K562 (cell line): ENCODE results near the gene KCP. TPM values are rescaled to one million over a fixed set of nuclear protein-coding genes. Genes with fewer than 3 reads are reported as not detected.
A peak's percentile ranks its signal among the peaks of the same experiment; 100 is the strongest.

Experiments
- ATAC-seq: fragments of 200-7000 bp; cut with Tn5 transposase; 3 replicates; pipeline ENCODE4 v1.9.1; 2020; ENCODE audit warnings: moderate library complexity
- BruUV-seq: library from RNA; stranded (reverse); fragments of 400-500 nt; replicated peaks from 2 replicates; lab custom pipeline; 2021; lab: Mats Ljungman, UMichigan
- CTCF ChIA-PET: fragments of 300-600 bp; formaldehyde crosslinking; extraction: SDS; loops from one replicate; lab custom pipeline; 2021; ENCODE audit warnings: low intra/inter-chr PET ratio; lab: Yijun Ruan, JAX
- POLR2A ChIA-PET: fragments of 300-600, 350-650 bp; sonication (Branson Sonifier 250); formaldehyde crosslinking; extraction: SDS; loops from one replicate; lab custom pipeline; 2021; ENCODE audit warnings: antibody characterized with exemption, inconsistent platforms; lab: Yijun Ruan, JAX
- DNase-seq, 4 experiments: peaks; one replicate each; pipeline versions ENCODE4 v3.0.0 to v3.0.0-alpha.2; 2011 to 2018; ENCODE audit warnings: low spot score in 3 of 4, mixed read lengths in 3 of 4; ENCODE audit errors: extremely low read depth in 1 of 4
- FAIRE-seq: peaks from 2 replicates; lab custom pipeline; 2011; peaks lifted over from hg19 to GRCh38; lab: Jason Lieb, UNC
- H2AFZ ChIP-seq: 2 replicates; pipeline ENCODE4 v1.6.0; 2011; ENCODE audit warnings: low read depth, low read length, control low read depth, inconsistent platforms
- H3K27ac ChIP-seq: fragments of 200-600 bp; 3 replicates; pipeline ENCODE4 v1.8.0; 2011; ENCODE audit warnings: low read depth, mild to moderate bottlenecking, control low read depth, inconsistent platforms, low read length, moderate library complexity, mixed read lengths; ENCODE audit errors: extremely low read depth
- H3K27me3 ChIP-seq, 2 experiments: fragments of 300-600 bp in 1 of 2; 2 replicates in 1 of 2; 3 replicates in 1 of 2; pipeline versions ENCODE4 v1.6.0 to v1.8.0; 2011; ENCODE audit warnings: inconsistent platforms in 2 of 2, low read length in 2 of 2, mild to moderate bottlenecking in 1 of 2, mixed read lengths in 1 of 2, moderate library complexity in 1 of 2; ENCODE audit not compliant: control insufficient read depth in 2 of 2, insufficient read depth in 2 of 2
- H3K36me3 ChIP-seq: fragments of 300-600 bp; 3 replicates; pipeline ENCODE4 v1.8.0; 2011; ENCODE audit warnings: mild to moderate bottlenecking, low read length, inconsistent platforms; ENCODE audit not compliant: control insufficient read depth, insufficient read depth
- H3K4me1 ChIP-seq, 2 experiments: fragments of 200-600 bp in 1 of 2; replicated peaks in 1 of 2; 2 replicates in 1 of 2; 3 replicates in 1 of 2; pipeline versions ENCODE4 v1.5.1 to v1.8.0; 2011; ENCODE audit warnings: inconsistent platforms in 2 of 2, low read length in 2 of 2, mild to moderate bottlenecking in 1 of 2, mixed read lengths in 1 of 2, moderate library complexity in 1 of 2; ENCODE audit not compliant: control insufficient read depth in 2 of 2, insufficient read depth in 2 of 2
- H3K4me2 ChIP-seq: 2 replicates; pipeline ENCODE4 v1.6.1; 2011; ENCODE audit warnings: low read length, control low read depth, inconsistent platforms, mixed read lengths; ENCODE audit not compliant: insufficient read depth
- H3K4me3 ChIP-seq: fragments of 200-600 bp; sonication (generic), shearing (Covaris generic); 2 replicates; pipeline ENCODE4 v1.5.1; 2016; ENCODE audit warnings: control low read depth, inconsistent platforms
- H3K79me2 ChIP-seq: fragments of 200-600 bp; 3 replicates; pipeline ENCODE4 v1.8.0; 2011; ENCODE audit warnings: low read length, inconsistent platforms; ENCODE audit not compliant: control insufficient read depth, insufficient read depth
- H3K9ac ChIP-seq, 2 experiments: 2 replicates each; pipeline versions ENCODE4 v1.6.0 to v1.6.1; 2011; ENCODE audit warnings: low read depth in 2 of 2, low read length in 2 of 2, control low read depth in 1 of 2, inconsistent platforms in 1 of 2, mild to moderate bottlenecking in 1 of 2, mixed read lengths in 1 of 2; ENCODE audit not compliant: insufficient read depth in 1 of 2
- H3K9me1 ChIP-seq: one replicate; pipeline ENCODE4 v1.6.0; 2011; ENCODE audit warnings: inconsistent platforms, mild to moderate bottlenecking, low read length, moderate library complexity; ENCODE audit not compliant: control insufficient read depth, insufficient read depth
- H3K9me3 ChIP-seq: replicated peaks from 2 replicates; pipeline ENCODE4 v1.5.1; 2011; ENCODE audit warnings: low read depth, low read length, inconsistent platforms; ENCODE audit not compliant: control insufficient read depth, insufficient read depth
- H4K20me1 ChIP-seq: replicated peaks from 2 replicates; pipeline ENCODE4 v1.6.1; 2011; ENCODE audit warnings: low read length, inconsistent platforms, mixed read lengths; ENCODE audit not compliant: control insufficient read depth, insufficient read depth
- E2F3 ChIP-seq: fragments of 250-450 bp; sonication (Bioruptor Pico); IDR thresholded peaks from 2 replicates; pipeline ENCODE4 v1.4.0; 2020; ENCODE audit warnings: mild to moderate bottlenecking
- HMGN3 ChIP-seq: IDR thresholded peaks from 2 replicates; pipeline ENCODE4 v1.6.1; 2011; ENCODE audit warnings: borderline replicate concordance, low read depth, mild to moderate bottlenecking, mixed read lengths, low read length; ENCODE audit not compliant: insufficient read length; ENCODE audit errors: extremely low read depth
- KLF13 ChIP-seq: fragments of 450-650 bp; IDR thresholded peaks from 2 replicates; pipeline ENCODE4 v1.6.1; 2016; ENCODE audit warnings: missing genetic modification characterization, low read depth, mild to moderate bottlenecking, missing compliant biosample characterization, moderate library complexity, borderline replicate concordance
- NFE2 ChIP-seq: IDR thresholded peaks from 2 replicates; pipeline ENCODE4 v1.6.1; 2014; ENCODE audit warnings: antibody characterized with exemption, low read depth
- PATZ1 ChIP-seq: fragments of 250-450 bp; sonication (Bioruptor Pico); IDR thresholded peaks from 2 replicates; pipeline ENCODE4 v1.5.0; 2020; ENCODE audit warnings: mild to moderate bottlenecking, borderline replicate concordance
- SIRT6 ChIP-seq: IDR thresholded peaks from one replicate; pipeline ENCODE4 v1.6.1; 2012; ENCODE audit warnings: low read depth, mild to moderate bottlenecking, control low read depth, inconsistent platforms, low read length, moderate library complexity
- SIX5 ChIP-seq, 2 experiments: IDR thresholded peaks; 2 replicates each; pipeline ENCODE4 v1.6.1; 2011; ENCODE audit warnings: low read length in 2 of 2, borderline replicate concordance in 1 of 2, low read depth in 1 of 2, mild to moderate bottlenecking in 1 of 2, moderate library complexity in 1 of 2; ENCODE audit not compliant: insufficient read depth in 1 of 2
- TOE1 ChIP-seq, 2 experiments: fragments of 450-650 bp in 1 of 2; sonication (generic) in 1 of 2; formaldehyde crosslinking in 1 of 2; IDR thresholded peaks; 2 replicates each; pipeline versions ENCODE4 v1.7.1 to v1.8.0; 2016 to 2022; ENCODE audit warnings: borderline replicate concordance in 2 of 2, mild to moderate bottlenecking in 2 of 2, antibody characterized with exemption in 1 of 2, inconsistent platforms in 1 of 2, low read depth in 1 of 2, missing genetic modification reagents in 1 of 2, moderate library complexity in 1 of 2
- TRIM28 ChIP-seq: fragments of 450-650 bp; IDR thresholded peaks from 2 replicates; pipeline ENCODE4 v1.6.1; 2017
- ZNF395 ChIP-seq: fragments of 200-800 bp; sonication (Bioruptor generic); IDR thresholded peaks from 2 replicates; pipeline ENCODE4 v1.6.1; 2017; ENCODE audit warnings: missing genetic modification characterization, missing compliant biosample characterization
- ZNF766 ChIP-seq: fragments of 200-800 bp; sonication (Bioruptor generic); conservative IDR thresholded peaks from 2 replicates; pipeline ENCODE4 v1.6.1; 2016; ENCODE audit warnings: missing genetic modification characterization, missing compliant biosample characterization
- WGBS: fragments of 100-300 bp; shearing (Covaris generic); methylation state at CpG from one replicate; pipeline ENCODE4 v1.1.6; 2016; ENCODE audit warnings: low coverage, mixed read lengths; ENCODE audit not compliant: insufficient coverage; ENCODE audit errors: missing lambda C conversion rate; 5-methylcytosine and 5-hydroxymethylcytosine counted together
- in situ Hi-C: fragments of 300-500 bp; cut with MboI; formaldehyde crosslinking; loops from 4 replicates; pipeline ENCODE4 v1.15.0; 2018; ENCODE audit warnings: inconsistent platforms, mixed read lengths
- intact Hi-C: fragments of 100-400 bp; cut with micrococcal nuclease; formaldehyde crosslinking; loops from 2 replicates; pipeline ENCODE4 v1.14.2; 2022
- polyA plus RNA-seq, 8 experiments: library from polyadenylated mRNA; depleted of rRNA in 4 of 8; stranded (reverse) in 5 of 8; unstranded in 3 of 8; fragments of >200 nt; fragmentation: Nextera tagmentation in 2 of 8; fragmentation: Illumina TruSeq in 1 of 8; extraction: Ambion mirVana in 2 of 8; extraction: Trizol in 1 of 8; gene quantifications; 2 replicates each; pipeline versions ENCODE4 v1.2.1 to v1.2.3, GENCODE V29; 2011 to 2014; ENCODE audit warnings: inconsistent platforms in 1 of 8, missing spikeins in 1 of 8
- total RNA-seq, 7 experiments: library from RNA; depleted of rRNA in 6 of 7; stranded (reverse); fragments of >200 nt in 6 of 7; fragmentation: Illumina TruSeq in 2 of 7; extraction: Trizol in 2 of 7; gene quantifications; 2 replicates each; pipeline versions ENCODE4 v1.2.1 to v1.2.3, GENCODE V29; 2011 to 2021; ENCODE audit warnings: low replicate concordance in 1 of 7

Gene KCP
- total and polyA plus RNA-seq, 9 of the 15 experiments (the other 6 are each of a cell fraction or from before 2014, with no cell fraction given): 0.06 to 0.17 (median 0.12) TPM; not detected in 3

- TF ChIP-seq ZNF395 (CRISPR knock-in tag): 0 out of 2 replicates have a peak, but pooled peaks have one; percentile 27
These were observed 15.2 kb downstream of the KCP start (continued) for GRCh38 chr7:128895320-128895719.

GRCh38 chr7:128894101-128894440 lies 16.4 kb downstream of the KCP start:
- no peak overlapping the region for H2AFZ ChIP-seq
- no peaks in the 10 kb centered on the region for H3K79me2 ChIP-seq
- WGBS: 24% methylated on average over 6 of the region's 6 CpGs
- no peak for ATAC-seq
- H3K36me3 ChIP-seq: no peaks in the 10 kb centered on the region
- no peak for DNase-seq
- H3K4me2 ChIP-seq: no peak overlapping the region
- H3K27ac ChIP-seq: no peak overlapping the region
- peaks cover 4% of the 10 kb centered on the region; the same call in 1 of the 2 replicates for H3K9me3 ChIP-seq
- ChIA-PET POLR2A (interaction anchor here (0.7 to 1.2 kb wide), 3 partner anchors 8 to 28 kb away, joined by 3 to 5 read pairs (median 3); no protein-coding TSS in a partner anchor), CTCF (no interaction called here)
- peaks cover 0 to 36% of the 10 kb centered on the region in 2 experiments; a peak in 2 of 5 replicates for H3K4me1 ChIP-seq
- no peaks in the 10 kb centered on the region for H3K9me1 ChIP-seq
- no peaks in the 10 kb centered on the region; the same call in 1 of the 2 replicates for H4K20me1 ChIP-seq
- H3K27me3 ChIP-seq: peaks cover 12 to 36% of the 10 kb centered on the region in 2 experiments
- no peak overlapping the region for H3K4me3 ChIP-seq
- BruUV-seq: no TSS peak
- no peak overlapping the region; a peak in 1 of 4 replicates for H3K9ac ChIP-seq
- in situ Hi-C loops (no loop called here), intact Hi-C loops (no loop called here)
- TF ChIP-seq KLF13: no peak
- no peak for TF ChIP-seq HMGN3
- TF ChIP-seq TOE1 (IDR thresholded peaks at IDR 0.05; ENCODE audit: borderline replicate concordance): no peak
- TF ChIP-seq TOE1 (CRISPR knock-in tag; IDR thresholded peaks at IDR 0.05; ENCODE audit: borderline replicate concordance, low read depth): no peak
- TF ChIP-seq SIX5 (IDR thresholded peaks at IDR 0.05; ENCODE audit: borderline replicate concordance in 1 of 2, insufficient read depth in 1 of 2, low read depth in 1 of 2, low read length in 2 of 2): no peak
- TF ChIP-seq E2F3 (CRISPR knock-in tag): no peak
- no peak for TF ChIP-seq PATZ1 (CRISPR knock-in tag)
- TF ChIP-seq ZNF766: no peak
- no peak for TF ChIP-seq NFE2
- TF ChIP-seq SIRT6: no peak
- TF ChIP-seq TRIM28: no peak
- no peak for FAIRE-seq
